Skeletal muscle tissue (tissue), 4 donors: ENCODE measurements around the gene MYBPHL. TPM values are rescaled to one million over a fixed set of nuclear protein-coding genes. Genes with fewer than 3 reads are reported as not detected.
A peak's percentile ranks its signal among the peaks of the same experiment; 100 is the strongest.

Experiments
- H3K27ac ChIP-seq: one replicate; pipeline ENCODE4 v1.7.0; 2013; ENCODE audit warnings: mild to moderate bottlenecking, low read depth, low read length, inconsistent platforms
- H3K27me3 ChIP-seq, 3 donors: one replicate each; pipeline ENCODE4 v1.7.0; 2013; ENCODE audit warnings: low read length in 3 of 3; ENCODE audit not compliant: control insufficient read depth in 3 of 3, insufficient read depth in 3 of 3
- H3K36me3 ChIP-seq, 3 donors: one replicate each; pipeline ENCODE4 v1.7.0; 2013; ENCODE audit warnings: low read length in 3 of 3; ENCODE audit not compliant: control insufficient read depth in 3 of 3, insufficient read depth in 3 of 3
- H3K4me1 ChIP-seq, 3 donors: one replicate each; pipeline ENCODE4 v1.7.0; 2013; ENCODE audit warnings: low read length in 3 of 3, mild to moderate bottlenecking in 3 of 3; ENCODE audit not compliant: control insufficient read depth in 3 of 3, insufficient read depth in 3 of 3
- H3K4me3 ChIP-seq, 3 donors: one replicate each; pipeline ENCODE4 v1.7.0; 2013; ENCODE audit warnings: low read length in 3 of 3
- H3K9ac ChIP-seq, 3 donors: one replicate each; pipeline ENCODE4 v1.7.0; 2013; ENCODE audit warnings: low read length in 3 of 3, mild to moderate bottlenecking in 3 of 3, moderate library complexity in 2 of 3, low read depth in 1 of 3
- H3K9me3 ChIP-seq, 3 donors: one replicate each; pipeline ENCODE4 v1.7.0; 2013; ENCODE audit warnings: low read length in 3 of 3; ENCODE audit not compliant: control insufficient read depth in 3 of 3
- total RNA-seq: library from RNA; depleted of rRNA; stranded (reverse); fragments of >200 nt; gene quantifications from one replicate; pipeline ENCODE4 v1.2.3, GENCODE V29; 2014
- donor health status: Osteomylitis.

The MYBPHL gene
- total RNA-seq, 1 donor from 2014 or later: under 0.01 TPM

GRCh38 chr1:109282952-109283747 is 23.7 kb downstream of the MYBPHL start, which contains the start of gene PSRC1:
TSS of gene PSRC1 (minus strand) at chr1:109283145.
- peaks cover 12 to 26% (median 18%) of the 10 kb centered on the region in 3 donors for H3K4me1 ChIP-seq
- no peaks in the 10 kb centered on the region for H3K9me3 ChIP-seq
- H3K4me3 ChIP-seq: peak within 1 kb of the TSS; percentile 86 to 94 (median 88)
- peak within 1 kb of the TSS; percentile 74 to 87 (median 87) for H3K9ac ChIP-seq
- H3K27ac ChIP-seq: peak within 1 kb of the TSS; percentile 81
- no peaks in the 10 kb centered on the region for H3K27me3 ChIP-seq
- H3K36me3 ChIP-seq: peaks cover 0 to 2% (median 0%) of the 10 kb centered on the region in 3 donors

GRCh38 chr1:109282497-109282951 is 24.3 kb downstream of the MYBPHL start:
- no peaks in the 10 kb centered on the region for H3K9me3 ChIP-seq
- H3K27me3 ChIP-seq: no peaks in the 10 kb centered on the region
- H3K4me1 ChIP-seq: peaks cover 15 to 31% (median 20%) of the 10 kb centered on the region in 3 donors
- no peak overlapping the region for H3K27ac ChIP-seq
- peak overlapping the region; percentile 74 to 87 (median 87) for H3K9ac ChIP-seq
- peaks cover 0 to 2% (median 0%) of the 10 kb centered on the region in 3 donors for H3K36me3 ChIP-seq
- H3K4me3 ChIP-seq: peak overlapping the region; percentile 86 to 94 (median 88)

- Histone ChIP-seq H3K9me3 (no peaks in the 10 kb centered on the region), H3K4me1 (peaks cover 20 to 37% (median 23%) of the 10 kb centered on the region in 3 donors), H3K27ac (no peak overlapping the region), H3K4me3 (peak overlapping the region in 2 of 3 donors; percentile 29 to 94), H3K27me3 (no peaks in the 10 kb centered on the region), H3K9ac (peak overlapping the region in 2 of 3 donors; percentile 74 to 87), H3K36me3 (peaks cover 0 to 2% (median 0%) of the 10 kb centered on the region in 3 donors)
Observed at GRCh38 chr1:109281680-109282496, 24.9 kb downstream of the MYBPHL start.

- no peak overlapping the region for H3K4me3 ChIP-seq
- H3K9me3 ChIP-seq: no peaks in the 10 kb centered on the region
- no peaks in the 10 kb centered on the region for H3K27me3 ChIP-seq
- peaks cover 0 to 2% (median 0%) of the 10 kb centered on the region in 3 donors for H3K36me3 ChIP-seq
- no peak overlapping the region for H3K27ac ChIP-seq
- peaks cover 21 to 39% (median 23%) of the 10 kb centered on the region in 3 donors for H3K4me1 ChIP-seq
- no peak overlapping the region for H3K9ac ChIP-seq
Observed at GRCh38 chr1:109280862-109281261, 25.9 kb downstream of the MYBPHL start.

- H3K36me3 ChIP-seq: peaks cover 0 to 2% (median 0%) of the 10 kb centered on the region in 3 donors
- H3K27me3 ChIP-seq: no peaks in the 10 kb centered on the region
- no peak overlapping the region for H3K9ac ChIP-seq
- peaks cover 23 to 51% (median 32%) of the 10 kb centered on the region in 3 donors for H3K4me1 ChIP-seq
- H3K4me3 ChIP-seq: no peak overlapping the region
- H3K9me3 ChIP-seq: no peaks in the 10 kb centered on the region
- no peak overlapping the region for H3K27ac ChIP-seq
Observed at GRCh38 chr1:109279615-109280278, 27.1 kb downstream of the MYBPHL start.

- peak overlapping the region in 2 of 3 donors; percentile 51 to 54 for H3K9ac ChIP-seq
- no peaks in the 10 kb centered on the region for H3K27me3 ChIP-seq
- no peak overlapping the region for H3K27ac ChIP-seq
- H3K4me3 ChIP-seq: no peak overlapping the region
- no peaks in the 10 kb centered on the region for H3K9me3 ChIP-seq
- H3K36me3 ChIP-seq: peaks cover 0 to 2% (median 0%) of the 10 kb centered on the region in 3 donors
- peaks cover 13 to 41% (median 31%) of the 10 kb centered on the region in 3 donors for H3K4me1 ChIP-seq
Observed at GRCh38 chr1:109277434-109278204, 29.2 kb downstream of the MYBPHL start.

- no peaks in the 10 kb centered on the region for H3K9me3 ChIP-seq
- H3K27ac ChIP-seq: no peak overlapping the region
- H3K4me3 ChIP-seq: no peak overlapping the region
- peaks cover 0 to 5% (median 0%) of the 10 kb centered on the region in 3 donors for H3K36me3 ChIP-seq
- H3K27me3 ChIP-seq: no peaks in the 10 kb centered on the region
- H3K4me1 ChIP-seq: peaks cover 5 to 30% (median 26%) of the 10 kb centered on the region in 3 donors
- H3K9ac ChIP-seq: no peak overlapping the region
Observed at GRCh38 chr1:109275706-109276345, 31.0 kb downstream of the MYBPHL start.

GRCh38 chr1:109274533-109275476 is 32.0 kb downstream of the MYBPHL start:
- H3K27ac ChIP-seq: peak overlapping the region; percentile 73
- peaks cover 5 to 30% (median 26%) of the 10 kb centered on the region in 3 donors for H3K4me1 ChIP-seq
- no peak overlapping the region for H3K4me3 ChIP-seq
- H3K9ac ChIP-seq: peak overlapping the region in 2 of 3 donors; percentile 38 to 66
- H3K27me3 ChIP-seq: no peaks in the 10 kb centered on the region
- H3K9me3 ChIP-seq: no peaks in the 10 kb centered on the region
- peaks cover 0 to 3% (median under 1%) of the 10 kb centered on the region in 3 donors for H3K36me3 ChIP-seq
